MCF 10A (cell line): ENCODE measurements around the gene NPIPB9. TPM values are rescaled to one million over a fixed set of nuclear protein-coding genes. Genes with fewer than 3 reads are reported as not detected.
"Not testable (repeated sequence)": the region's sequence is repeated elsewhere in the genome, so short reads cannot be mapped to it uniquely, and the experiment has no call there.

ENCODE experiments used
- BruUV-seq: library from RNA; stranded (reverse); fragments of 400-500 nt; replicated peaks from 2 replicates; lab custom pipeline; 2021; lab: Mats Ljungman, UMichigan
- CTCF ChIA-PET: fragments of 300-600 bp; sonication (Branson Sonifier 250); formaldehyde crosslinking; extraction: SDS; loops from one replicate; lab custom pipeline; 2021; ENCODE audit warnings: antibody characterized with exemption, inconsistent platforms; lab: Yijun Ruan, JAX
- POLR2A ChIA-PET: fragments of 300-600, 350-650 bp; sonication (Branson Sonifier 250); formaldehyde crosslinking; extraction: SDS; loops from one replicate; lab custom pipeline; 2020; ENCODE audit warnings: antibody characterized with exemption, inconsistent platforms; lab: Yijun Ruan, JAX
- DNase-seq: peaks from one replicate; pipeline ENCODE4 v3.0.0-alpha.2; 2018; ENCODE audit not compliant: unreplicated experiment
- H3K27ac Mint-ChIP-seq: one replicate; pipeline ENCODE4 v1.8.0; 2022; ENCODE audit warnings: mild to moderate bottlenecking, low read depth, mixed read lengths; ENCODE audit not compliant: unreplicated experiment
- H3K27me3 Mint-ChIP-seq: one replicate; pipeline ENCODE4 v1.8.0; 2022; ENCODE audit warnings: mixed read lengths; ENCODE audit not compliant: insufficient read depth, unreplicated experiment
- H3K36me3 Mint-ChIP-seq: one replicate; pipeline ENCODE4 v1.8.0; 2022; ENCODE audit warnings: mild to moderate bottlenecking, moderate library complexity, mixed read lengths; ENCODE audit not compliant: insufficient read depth, unreplicated experiment
- H3K4me1 Mint-ChIP-seq: one replicate; pipeline ENCODE4 v1.8.0; 2022; ENCODE audit warnings: mixed read lengths; ENCODE audit not compliant: insufficient read depth, unreplicated experiment
- H3K4me3 Mint-ChIP-seq: one replicate; pipeline ENCODE4 v1.8.0; 2022; ENCODE audit warnings: mild to moderate bottlenecking, moderate library complexity, mixed read lengths; ENCODE audit not compliant: unreplicated experiment
- H3K9me3 Mint-ChIP-seq: one replicate; pipeline ENCODE4 v1.8.0; 2022; ENCODE audit warnings: mixed read lengths; ENCODE audit not compliant: unreplicated experiment
- CTCF ChIP-seq: fragments of 200-600 bp; IDR thresholded peaks from one replicate; pipeline ENCODE4 v1.8.0; 2022; ENCODE audit warnings: antibody characterized with exemption, mild to moderate bottlenecking; ENCODE audit not compliant: unreplicated experiment
- intact Hi-C: fragments of 100-400 bp; cut with micrococcal nuclease; formaldehyde crosslinking; loops from 2 replicates; pipeline ENCODE4 v1.14.1; 2022
- total RNA-seq: library from RNA; stranded (reverse); gene quantifications from 2 replicates; pipeline ENCODE4 v1.2.3, GENCODE V29; 2022

NPIPB9 gene
- total RNA-seq, 1 experiment from 2014 or later = 2.1 TPM

- POLR2A ChIA-PET, H3K4me3 Mint-ChIP-seq, BruUV-seq, H3K4me1 Mint-ChIP-seq, DNase-seq, intact Hi-C loops, H3K27ac Mint-ChIP-seq, CTCF ChIA-PET, H3K9me3 Mint-ChIP-seq, H3K27me3 Mint-ChIP-seq, H3K36me3 Mint-ChIP-seq: not testable (repeated sequence)
Measured at GRCh38 chr16:28741295-28741694, 10.3 kb upstream of the NPIPB9 start.

GRCh38 chr16:28746618-28747350 is 4.8 kb upstream of the NPIPB9 start:
- intact Hi-C loops, POLR2A ChIA-PET, H3K4me3 Mint-ChIP-seq, H3K27ac Mint-ChIP-seq, CTCF ChIA-PET, BruUV-seq, H3K4me1 Mint-ChIP-seq, H3K36me3 Mint-ChIP-seq, H3K9me3 Mint-ChIP-seq, DNase-seq, H3K27me3 Mint-ChIP-seq: not testable (repeated sequence)

GRCh38 chr16:28749997-28750465 is 1.6 kb upstream of the NPIPB9 start:
- DNase-seq, intact Hi-C loops, H3K4me3 Mint-ChIP-seq, H3K27ac Mint-ChIP-seq, BruUV-seq, H3K9me3 Mint-ChIP-seq, POLR2A ChIA-PET, H3K36me3 Mint-ChIP-seq, CTCF ChIA-PET, H3K4me1 Mint-ChIP-seq, H3K27me3 Mint-ChIP-seq: not testable (repeated sequence)
- peak; percentile 24 for TF ChIP-seq CTCF

GRCh38 chr16:28750469-28751067 is 1.0 kb upstream of the NPIPB9 start:
- intact Hi-C loops, CTCF ChIA-PET, H3K27me3 Mint-ChIP-seq, H3K9me3 Mint-ChIP-seq, DNase-seq, H3K4me1 Mint-ChIP-seq, H3K27ac Mint-ChIP-seq, POLR2A ChIA-PET, BruUV-seq, H3K36me3 Mint-ChIP-seq, H3K4me3 Mint-ChIP-seq: not testable (repeated sequence)

- DNase-seq, H3K36me3 Mint-ChIP-seq, POLR2A ChIA-PET, CTCF ChIA-PET, intact Hi-C loops, H3K4me3 Mint-ChIP-seq, H3K4me1 Mint-ChIP-seq, BruUV-seq, H3K9me3 Mint-ChIP-seq, H3K27me3 Mint-ChIP-seq, H3K27ac Mint-ChIP-seq: not testable (repeated sequence)
Measured at GRCh38 chr16:28781697-28782096, 30.1 kb downstream of the NPIPB9 start.

- H3K9me3 Mint-ChIP-seq, intact Hi-C loops, H3K36me3 Mint-ChIP-seq, H3K27me3 Mint-ChIP-seq, H3K4me3 Mint-ChIP-seq, BruUV-seq, H3K4me1 Mint-ChIP-seq, DNase-seq, POLR2A ChIA-PET, H3K27ac Mint-ChIP-seq, CTCF ChIA-PET: not testable (repeated sequence)
Measured at GRCh38 chr16:28782357-28782756, 30.8 kb downstream of the NPIPB9 start.

- H3K36me3 Mint-ChIP-seq, BruUV-seq, H3K9me3 Mint-ChIP-seq, H3K27me3 Mint-ChIP-seq, CTCF ChIA-PET, POLR2A ChIA-PET, intact Hi-C loops, H3K27ac Mint-ChIP-seq, H3K4me1 Mint-ChIP-seq, DNase-seq: not testable (repeated sequence)
- peak overlapping the region; percentile 55 for H3K4me3 Mint-ChIP-seq
Measured at GRCh38 chr16:28802235-28803019, 50.8 kb downstream of the NPIPB9 start.

- H3K27ac Mint-ChIP-seq, H3K36me3 Mint-ChIP-seq, H3K9me3 Mint-ChIP-seq, BruUV-seq, H3K4me3 Mint-ChIP-seq, CTCF ChIA-PET, intact Hi-C loops, H3K27me3 Mint-ChIP-seq, DNase-seq, POLR2A ChIA-PET, H3K4me1 Mint-ChIP-seq: not testable (repeated sequence)
Measured at GRCh38 chr16:28807445-28808120, 56.0 kb downstream of the NPIPB9 start.
